Tibial artery (tissue), 4 donors: ENCODE results near the gene SHISA5.
A peak's percentile ranks its signal among the peaks of the same experiment; 100 is the strongest.

Experiments used
- DNase-seq, 2 donors: peaks; one replicate each; pipeline ENCODE4 v3.0.0-alpha.2; 2019
- H3K27ac ChIP-seq, 2 donors: fragments of 200-600 bp; sonication (generic) in 1 of 2; 1 replicate in 1 of 2; 2 replicates in 1 of 2; pipeline ENCODE4 v1.5.1; 2018 to 2019; ENCODE audit warnings: mild to moderate bottlenecking in 1 of 2
- H3K27me3 ChIP-seq, 2 donors: fragments of 200-600 bp; sonication (generic) in 1 of 2; one replicate each; pipeline versions ENCODE4 v1.5.1 to v1.6.0; 2016 to 2019
- H3K36me3 ChIP-seq, 3 donors: fragments of 200-600 bp; sonication (generic) in 2 of 3; one replicate each; pipeline ENCODE4 v1.5.1; 2016 to 2019; ENCODE audit warnings: mild to moderate bottlenecking in 2 of 3
- H3K4me1 ChIP-seq, 4 donors: fragments of 200-600 bp; sonication (generic) in 2 of 4; 1 replicate in 3 of 4; 2 replicates in 1 of 4; pipeline ENCODE4 v1.5.1; 2016 to 2019
- H3K4me3 ChIP-seq, 2 donors: fragments of 200-600 bp; sonication (generic) in 1 of 2; 1 replicate in 1 of 2; 2 replicates in 1 of 2; pipeline ENCODE4 v1.5.1; 2018 to 2019; ENCODE audit warnings: mild to moderate bottlenecking in 2 of 2
- H3K9me3 ChIP-seq, 3 donors: fragments of 200-600 bp; sonication (generic) in 1 of 3; one replicate each; pipeline ENCODE4 v1.5.1; 2016 to 2019
- intact Hi-C: fragments of 100-400 bp; cut with DNase I; formaldehyde crosslinking; loops from one replicate; pipeline ENCODE4 v1.15.0; 2023; ENCODE audit warnings: low total_unique reads
- TF ChIP-seq, protein P1 (sequence below), 2 experiments: fragments of 200-600 bp in 1 of 2; fragments of 450-650 bp in 1 of 2; IDR thresholded peaks; one replicate each; pipeline ENCODE4 v1.5.1; 2017 to 2019; ENCODE audit warnings: antibody characterized with exemption in 2 of 2, mild to moderate bottlenecking in 1 of 2, moderate library complexity in 1 of 2

Gene SHISA5

DNA sequence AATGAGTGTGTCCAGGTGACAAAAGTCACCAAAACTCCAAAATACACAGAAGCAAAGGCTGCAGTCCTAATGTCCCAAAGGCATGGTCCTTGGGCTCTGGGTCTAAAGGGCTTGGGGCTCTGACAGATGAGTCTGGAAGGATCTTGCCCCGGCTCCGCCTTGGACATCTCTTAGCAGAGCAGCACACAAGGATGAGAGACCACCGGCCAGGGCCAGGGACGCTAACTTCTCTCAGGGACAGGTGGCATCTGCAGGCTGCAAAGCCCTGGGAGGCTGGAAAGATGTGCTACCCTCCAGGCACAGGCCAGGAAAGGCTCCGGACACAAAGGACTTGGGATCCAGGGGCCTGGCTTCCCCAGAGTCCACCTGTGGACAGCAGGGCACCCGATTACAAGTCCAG is 14.1 kb upstream of the SHISA5 start:
- no peak overlapping the region for H3K4me3 ChIP-seq
- H3K27ac ChIP-seq, result no peak overlapping the region
- peaks cover 4 to 14% (median 7%) of the 10 kb centered on the region in 3 donors for H3K36me3 ChIP-seq
- H3K9me3 ChIP-seq, result no peaks in the 10 kb centered on the region
- DNase-seq, result no peak
- no peaks in the 10 kb centered on the region for H3K4me1 ChIP-seq
- no peaks in the 10 kb centered on the region for H3K27me3 ChIP-seq
- TF ChIP-seq, protein P1, sequence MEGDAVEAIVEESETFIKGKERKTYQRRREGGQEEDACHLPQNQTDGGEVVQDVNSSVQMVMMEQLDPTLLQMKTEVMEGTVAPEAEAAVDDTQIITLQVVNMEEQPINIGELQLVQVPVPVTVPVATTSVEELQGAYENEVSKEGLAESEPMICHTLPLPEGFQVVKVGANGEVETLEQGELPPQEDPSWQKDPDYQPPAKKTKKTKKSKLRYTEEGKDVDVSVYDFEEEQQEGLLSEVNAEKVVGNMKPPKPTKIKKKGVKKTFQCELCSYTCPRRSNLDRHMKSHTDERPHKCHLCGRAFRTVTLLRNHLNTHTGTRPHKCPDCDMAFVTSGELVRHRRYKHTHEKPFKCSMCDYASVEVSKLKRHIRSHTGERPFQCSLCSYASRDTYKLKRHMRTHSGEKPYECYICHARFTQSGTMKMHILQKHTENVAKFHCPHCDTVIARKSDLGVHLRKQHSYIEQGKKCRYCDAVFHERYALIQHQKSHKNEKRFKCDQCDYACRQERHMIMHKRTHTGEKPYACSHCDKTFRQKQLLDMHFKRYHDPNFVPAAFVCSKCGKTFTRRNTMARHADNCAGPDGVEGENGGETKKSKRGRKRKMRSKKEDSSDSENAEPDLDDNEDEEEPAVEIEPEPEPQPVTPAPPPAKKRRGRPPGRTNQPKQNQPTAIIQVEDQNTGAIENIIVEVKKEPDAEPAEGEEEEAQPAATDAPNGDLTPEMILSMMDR (IDR thresholded peaks at IDR 0.05), result no peak
- intact Hi-C loops, result no loop called here

DNA sequence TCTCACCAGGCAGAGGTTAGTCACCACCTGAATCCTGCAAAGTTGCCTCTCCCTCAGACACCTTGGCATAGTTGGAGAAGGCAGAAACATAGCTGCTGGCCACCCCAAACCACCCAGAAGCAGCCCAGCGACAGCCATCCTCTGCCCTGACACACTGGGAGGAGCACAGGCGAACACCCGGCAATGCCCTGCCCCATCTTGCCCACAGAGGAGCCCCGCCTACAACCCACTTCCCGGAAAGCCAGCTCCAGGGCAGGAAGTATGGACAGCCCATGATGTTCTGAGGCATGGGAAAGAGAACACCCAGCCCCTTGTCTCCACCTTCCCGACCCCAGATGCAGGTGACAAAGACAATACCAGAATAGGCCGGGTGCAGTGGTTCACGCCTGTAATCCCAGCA is 12.6 kb upstream of the SHISA5 start:
- no peaks in the 10 kb centered on the region for H3K27me3 ChIP-seq
- no peak for DNase-seq
- H3K4me3 ChIP-seq, result no peak overlapping the region
- H3K9me3 ChIP-seq, result no peaks in the 10 kb centered on the region
- TF ChIP-seq, protein P1 (IDR thresholded peaks at IDR 0.05), result no peak
- no peaks in the 10 kb centered on the region for H3K4me1 ChIP-seq
- H3K36me3 ChIP-seq, result peaks cover 4 to 10% (median 7%) of the 10 kb centered on the region in 3 donors
- H3K27ac ChIP-seq, result no peak overlapping the region
- intact Hi-C loops, result no loop called here

DNA sequence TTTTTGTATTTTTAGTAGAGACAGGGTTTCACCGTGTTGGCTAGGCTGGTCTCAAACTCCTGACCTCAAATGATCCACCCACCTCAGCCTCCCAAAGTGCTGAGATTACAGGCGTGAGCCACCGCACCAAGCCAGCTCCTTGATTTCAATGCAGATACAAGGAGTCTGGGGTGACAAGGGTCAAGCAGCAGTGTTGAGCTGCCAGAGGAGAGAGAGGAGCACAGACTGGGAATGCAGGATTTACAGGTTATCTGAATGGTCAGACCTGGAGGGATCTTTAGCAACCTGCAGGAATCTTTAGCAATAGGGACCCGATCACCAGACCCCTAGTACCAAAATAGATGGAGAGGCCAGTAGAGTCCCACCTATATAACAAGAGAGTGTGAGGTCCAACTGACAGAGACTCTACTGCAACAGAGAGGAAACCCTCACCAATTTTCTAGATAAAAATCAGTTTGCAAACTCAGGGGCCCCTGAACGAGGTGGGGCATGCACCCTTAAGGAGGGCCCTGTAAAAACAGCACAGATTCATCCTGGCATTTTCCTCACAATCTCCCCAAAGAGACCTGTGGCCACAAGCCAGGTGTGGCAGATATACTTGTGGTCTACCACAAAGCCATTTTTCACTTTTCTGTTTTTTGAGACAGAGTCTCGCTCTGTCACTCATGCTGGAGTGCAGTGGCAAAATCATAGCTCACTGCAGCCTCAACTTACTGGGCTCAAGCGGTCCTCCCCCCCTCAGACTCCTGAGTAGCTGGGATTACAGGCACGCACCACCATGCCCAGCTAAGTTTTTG is 10.7 kb upstream of the SHISA5 start:
- intact Hi-C loops, result no loop called here
- peaks cover 0 to 7% (median 0%) of the 10 kb centered on the region in 3 donors for H3K36me3 ChIP-seq
- H3K27ac ChIP-seq, result no peak overlapping the region
- TF ChIP-seq, protein P1 (IDR thresholded peaks at IDR 0.05), result no peak
- no peaks in the 10 kb centered on the region for H3K4me1 ChIP-seq
- H3K27me3 ChIP-seq, result no peaks in the 10 kb centered on the region
- no peak for DNase-seq
- H3K4me3 ChIP-seq, result no peak overlapping the region
- no peaks in the 10 kb centered on the region for H3K9me3 ChIP-seq

DNA sequence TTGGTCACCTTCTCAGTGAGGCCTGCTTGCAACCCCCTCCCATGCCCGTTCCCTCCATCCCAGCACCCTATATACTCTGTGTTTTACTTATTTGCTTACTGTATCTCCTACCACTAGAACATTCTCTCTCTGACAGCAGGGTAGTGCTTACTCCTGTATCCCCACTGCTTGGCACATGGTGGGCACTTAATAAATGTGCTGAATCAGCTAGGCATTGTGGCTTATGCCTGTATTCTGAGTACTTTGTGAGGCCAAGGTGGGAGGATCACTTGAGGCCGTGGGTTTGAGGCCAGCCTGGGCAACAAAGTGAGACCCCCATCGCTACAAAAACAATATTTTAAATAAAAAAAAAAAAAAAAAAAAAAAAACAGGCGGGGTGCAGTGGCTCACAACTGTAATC is 7.6 kb upstream of the SHISA5 start:
- Histone ChIP-seq H3K36me3 (no peaks in the 10 kb centered on the region), H3K27me3 (no peaks in the 10 kb centered on the region), H3K4me3 (no peak overlapping the region), H3K4me1 (peaks cover 0 to 8% (median 3%) of the 10 kb centered on the region in 4 donors), H3K9me3 (no peaks in the 10 kb centered on the region), H3K27ac (no peak overlapping the region)
- DNase-seq, result no peak
- intact Hi-C loops, result no loop called here
- TF ChIP-seq, protein P1 (IDR thresholded peaks at IDR 0.05), result no peak

DNA sequence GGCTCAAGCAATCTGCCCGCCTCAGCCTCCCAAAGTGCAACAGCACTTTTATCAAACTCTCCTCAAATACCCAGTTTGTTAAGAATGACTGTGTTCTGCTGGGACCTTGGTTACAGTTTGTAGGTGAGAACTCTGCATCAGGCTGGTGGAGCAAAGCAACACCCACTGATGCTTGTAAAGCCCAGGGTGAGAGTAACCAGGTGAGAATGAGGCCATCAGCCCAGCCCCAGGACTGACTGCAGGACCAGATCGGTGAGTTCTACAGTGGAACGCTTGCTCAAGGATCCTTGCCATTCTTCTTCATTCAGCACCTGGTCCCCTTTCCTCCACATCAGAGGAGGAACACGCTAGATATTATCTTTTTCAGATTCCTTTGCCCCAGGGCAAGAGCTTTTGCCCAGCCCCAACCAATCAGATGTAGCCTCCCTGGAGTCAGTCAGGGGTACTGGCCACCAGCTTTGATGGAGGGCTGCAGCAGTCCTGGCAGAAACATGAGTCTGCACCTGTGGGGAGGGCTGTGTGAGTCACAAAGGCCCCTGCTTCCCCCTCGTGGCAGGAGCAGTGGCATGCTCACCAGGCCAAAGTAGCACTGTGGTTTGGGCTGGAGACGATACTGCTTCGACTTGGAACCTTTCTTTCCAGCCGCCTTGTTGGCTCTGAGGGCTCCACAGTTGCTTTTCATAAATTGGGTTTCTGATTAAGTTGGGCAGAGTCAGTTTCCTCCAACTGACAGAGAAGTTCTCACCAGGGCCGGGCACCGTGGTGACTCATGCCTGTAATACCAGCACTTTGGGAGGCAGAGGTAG is 3.5 kb upstream of the SHISA5 start:
- Histone ChIP-seq H3K4me3 (no peak overlapping the region), H3K27me3 (no peaks in the 10 kb centered on the region), H3K4me1 (peaks cover 0 to 35% (median 24%) of the 10 kb centered on the region in 4 donors), H3K36me3 (no peaks in the 10 kb centered on the region), H3K9me3 (no peaks in the 10 kb centered on the region), H3K27ac (peak overlapping the region; percentile 36 to 54)
- TF ChIP-seq, protein P1 (IDR thresholded peaks at IDR 0.05), result peak; percentile 38 to 53
- intact Hi-C loops, result loop anchor here (5.0 kb wide), 1 partner anchor 40 kb away; a partner anchor contains a TSS
- DNase-seq, result peak; percentile 30 to 75
